Ovary (tissue), 3 donors: Measurements from ENCODE around the gene OPCML.

Experiments used
- EP300 ChIP-seq: sonication (generic); formaldehyde crosslinking; IDR thresholded peaks from one replicate; pipeline ENCODE4 v1.6.1; 2017; ENCODE audit warnings: antibody characterized with exemption
- TF ChIP-seq, protein P1 (sequence below), 3 donors: fragments of 450-650 bp in 2 of 3; fragments of 200-600 bp in 1 of 3; IDR thresholded peaks; one replicate each; pipeline versions ENCODE4 v1.5.1 to v1.8.0; 2016 to 2022; ENCODE audit warnings: antibody characterized with exemption in 3 of 3, mild to moderate bottlenecking in 1 of 3
- donor health status: DM: no; HTN: no; CAD: no.

DNA sequence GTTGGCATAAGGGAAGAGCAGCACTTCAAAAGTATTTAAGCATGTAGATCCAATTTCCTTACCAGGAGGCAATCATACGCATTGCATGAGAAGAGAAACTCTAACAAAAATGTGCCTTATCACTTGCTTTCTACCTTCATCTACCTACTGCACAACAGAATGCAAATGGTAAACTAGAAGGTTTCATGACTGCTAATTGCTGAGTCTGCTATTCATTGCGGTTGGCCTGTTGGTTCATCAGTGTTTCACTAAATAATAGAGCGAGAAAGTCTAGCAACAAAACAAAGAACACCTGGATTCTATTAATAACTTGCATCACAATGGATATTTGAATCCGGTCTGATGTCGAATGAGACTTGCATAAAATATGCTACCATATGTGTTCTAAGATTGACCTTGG is 229.0 kb downstream of the OPCML start:
- TF ChIP-seq, protein P1, sequence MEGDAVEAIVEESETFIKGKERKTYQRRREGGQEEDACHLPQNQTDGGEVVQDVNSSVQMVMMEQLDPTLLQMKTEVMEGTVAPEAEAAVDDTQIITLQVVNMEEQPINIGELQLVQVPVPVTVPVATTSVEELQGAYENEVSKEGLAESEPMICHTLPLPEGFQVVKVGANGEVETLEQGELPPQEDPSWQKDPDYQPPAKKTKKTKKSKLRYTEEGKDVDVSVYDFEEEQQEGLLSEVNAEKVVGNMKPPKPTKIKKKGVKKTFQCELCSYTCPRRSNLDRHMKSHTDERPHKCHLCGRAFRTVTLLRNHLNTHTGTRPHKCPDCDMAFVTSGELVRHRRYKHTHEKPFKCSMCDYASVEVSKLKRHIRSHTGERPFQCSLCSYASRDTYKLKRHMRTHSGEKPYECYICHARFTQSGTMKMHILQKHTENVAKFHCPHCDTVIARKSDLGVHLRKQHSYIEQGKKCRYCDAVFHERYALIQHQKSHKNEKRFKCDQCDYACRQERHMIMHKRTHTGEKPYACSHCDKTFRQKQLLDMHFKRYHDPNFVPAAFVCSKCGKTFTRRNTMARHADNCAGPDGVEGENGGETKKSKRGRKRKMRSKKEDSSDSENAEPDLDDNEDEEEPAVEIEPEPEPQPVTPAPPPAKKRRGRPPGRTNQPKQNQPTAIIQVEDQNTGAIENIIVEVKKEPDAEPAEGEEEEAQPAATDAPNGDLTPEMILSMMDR (IDR thresholded peaks at IDR 0.05) = no peak
- no peak for TF ChIP-seq EP300
